Heart left ventricle (tissue), 16 donors: ENCODE results near the gene COL11A2. TPM values are rescaled to one million over a fixed set of nuclear protein-coding genes. Genes with fewer than 3 reads are reported as not detected.

Source experiments
- ATAC-seq, 4 donors: fragments of 200-7000 bp; cut with Tn5 transposase; one replicate each; pipeline ENCODE4 v1.9.1; 2020 to 2022; ENCODE audit warnings: moderate library complexity in 4 of 4, mild to moderate bottlenecking in 3 of 4, moderate number of reproducible peaks in 1 of 4
- DNase-seq, 5 donors: peaks; one replicate each; pipeline ENCODE4 v3.0.0-alpha.2; 2020
- H3K27ac ChIP-seq, 12 donors: fragments of 200-600 bp; sonication (generic) in 4 of 12; one replicate each; pipeline versions ENCODE4 v1.5.0 to v1.8.0; 2016 to 2022; ENCODE audit warnings: mild to moderate bottlenecking in 2 of 12
- H3K27me3 ChIP-seq, 9 donors: fragments of 200-600 bp; sonication (generic) in 2 of 9; one replicate each; pipeline versions ENCODE4 v1.5.1 to v1.8.0; 2016 to 2022; ENCODE audit warnings: mild to moderate bottlenecking in 3 of 9
- H3K36me3 ChIP-seq, 9 donors: fragments of 200-600 bp; sonication (generic) in 2 of 9; one replicate each; pipeline versions ENCODE4 v1.5.0 to v1.8.0; 2018 to 2022; ENCODE audit warnings: mild to moderate bottlenecking in 2 of 9
- H3K4me1 ChIP-seq, 12 donors: fragments of 200-600 bp; sonication (generic) in 4 of 12; one replicate each; pipeline versions ENCODE4 v1.5.0 to v1.8.0; 2016 to 2022; ENCODE audit warnings: mild to moderate bottlenecking in 3 of 12
- H3K4me3 ChIP-seq, 12 donors: fragments of 200-600 bp; sonication (generic) in 4 of 12; one replicate each; pipeline versions ENCODE4 v1.5.0 to v1.8.0; 2017 to 2022; ENCODE audit warnings: mild to moderate bottlenecking in 9 of 12, moderate library complexity in 4 of 12
- H3K9me3 ChIP-seq, 12 donors: fragments of 200-600 bp; sonication (generic) in 4 of 12; one replicate each; pipeline versions ENCODE4 v1.5.0 to v1.8.0; 2016 to 2022; ENCODE audit warnings: mild to moderate bottlenecking in 1 of 12
- CTCF ChIP-seq, 12 donors: fragments of 200-600 bp; sonication (generic) in 4 of 12; IDR thresholded peaks; one replicate each; pipeline versions ENCODE4 v1.5.0 to v1.8.0; 2018 to 2022; ENCODE audit warnings: antibody characterized with exemption in 12 of 12, mild to moderate bottlenecking in 5 of 12
- POLR2A ChIP-seq, 2 donors: fragments of 450-650 bp; IDR thresholded peaks; one replicate each; pipeline ENCODE4 v1.6.1; 2017; ENCODE audit warnings: antibody characterized with exemption in 2 of 2, mild to moderate bottlenecking in 2 of 2, moderate library complexity in 2 of 2
- WGBS, 4 donors: extraction: QIAGEN DNeasy Blood & Tissue Kit in 2 of 4; methylation state at CpG; one replicate each; pipeline versions ENCODE4 v1.1.5 to v1.1.7; 2013 to 2018; 5-methylcytosine and 5-hydroxymethylcytosine counted together
- intact Hi-C, 10 donors: fragments of 100-400 bp; cut with DNase I; formaldehyde crosslinking; loops; one replicate each; pipeline versions ENCODE4 v1.11.1 to v1.14.2; 2022
- polyA plus RNA-seq, 2 donors: library from polyadenylated mRNA; stranded (reverse); fragments of 200-250 nt; gene quantifications; one replicate each; pipeline ENCODE4 v1.2.3, GENCODE V29; 2013
- total RNA-seq, 9 donors: library from RNA; depleted of rRNA in 2 of 9; stranded (reverse); fragments of >200 nt in 2 of 9; fragmentation: NEBNext Ultra II Directional in 3 of 9; extraction: Animal tissue kit (Norgen Biotek cat#: 25700) in 3 of 9; gene quantifications; one replicate each; pipeline versions ENCODE4 v1.1.0 to v1.2.4, GENCODE V29; 2016 to 2023
- donor health status: ischemic (EF 13 %, LVEDD 7.1; RV severe dilation, severe dysfunction).
- donor health status: healthy with polysubstance abuse.
- donor health status: DM: no; HTN: yes; CAD: no.
- donor health status: DM: no; HTN: no; CAD: no.
- donor health status: ischemic (EF 25% LVEDD 6.9; RV normal size, moderate dysfunction).
- donor health status: ischemic (EF 25% LVEDD 5.7; RV mildly dilated, moderate dysfunction).
- donor health status: healthy.
- donor health status: DM: yes; HTN: yes; CAD: no.
- donor health status: ischemic (EF 35%, LVEDD 5.7; RV mildly dilated, moderate dysfunction).
- donor health status: nonischemic (EF 11% LVEDD 7.7; RV severe dilation, severe dysfunction).
- donor health status: DM: yes; HTN: yes; CAD: no.
- donor health status: PGD.
- donor health status: ischemic (EF 29% LVEDD 5.4; RV normal size, mild dysfunction).
- donor health status: nonischemic (EF 23%, LVEDD 6.1; RV moderate dilation, normal function).

Gene COL11A2
- total and polyA plus RNA-seq, 11 donors: 0.39 to 4.9 (median 0.93) TPM

GRCh38 chr6:33118525-33119123 lies 73.6 kb downstream of the COL11A2 start:
- TF ChIP-seq POLR2A (IDR thresholded peaks at IDR 0.05) (no peak), CTCF (IDR thresholded peaks at IDR 0.05) (peak; percentile 77 to 96 (median 88))
- 0 to 3% (median 1%) methylated on average over 3 of the region's 3 CpGs for WGBS, 4 donors
- Histone ChIP-seq H3K4me3 (no peak overlapping the region), H3K27ac (no peak overlapping the region), H3K9me3 (peaks cover 0 to 6% (median under 1%) of the 10 kb centered on the region in 12 donors), H3K36me3 (no peaks in the 10 kb centered on the region), H3K4me1 (peaks cover 0 to 24% (median 0%) of the 10 kb centered on the region in 12 donors), H3K27me3 (peaks cover 17 to 48% (median 25%) of the 10 kb centered on the region in 9 donors)
- intact Hi-C loops: loop anchor here in 9 of 10 donors (1.0 to 5.0 kb wide), 4 partner anchors 30 to 130 kb away; no protein-coding TSS in a partner anchor
- ATAC-seq (no peak), DNase-seq (no peak)

- H3K27me3 ChIP-seq: peaks cover 17 to 56% (median 25%) of the 10 kb centered on the region in 9 donors
- H3K4me1 ChIP-seq: peaks cover 0 to 29% (median 0%) of the 10 kb centered on the region in 12 donors
- no peak overlapping the region for H3K4me3 ChIP-seq
- intact Hi-C loops: loop anchor here (1.0 to 5.0 kb wide), 4 partner anchors 31 to 131 kb away; no protein-coding TSS in a partner anchor
- DNase-seq (no peak), ATAC-seq (no peak)
- TF ChIP-seq POLR2A (IDR thresholded peaks at IDR 0.05) (no peak), CTCF (IDR thresholded peaks at IDR 0.05) (no peak)
- H3K27ac ChIP-seq: no peak overlapping the region
- H3K36me3 ChIP-seq: no peaks in the 10 kb centered on the region
- H3K9me3 ChIP-seq: no peaks in the 10 kb centered on the region
- 12 to 17% (median 14%) methylated on average over 9 of the region's 9 CpGs for WGBS, 4 donors
Observed at GRCh38 chr6:33117811-33118277, 74.4 kb downstream of the COL11A2 start.

- intact Hi-C loops: loop anchor here in 5 of 10 donors (2.0 to 5.0 kb wide), 2 partner anchors 130 to 132 kb away; no protein-coding TSS in a partner anchor
- no peak for ATAC-seq
- WGBS, 4 donors: 3 to 9% (median 4%) methylated on average over 25 to 32 of the region's 32 CpGs
Observed at GRCh38 chr6:33116841-33117711, 75.2 kb downstream of the COL11A2 start.

GRCh38 chr6:33116417-33116816 lies 75.8 kb downstream of the COL11A2 start:
- Histone ChIP-seq H3K27ac (no peak overlapping the region), H3K4me1 (peaks cover 0 to 33% (median 0%) of the 10 kb centered on the region in 12 donors), H3K36me3 (no peaks in the 10 kb centered on the region), H3K27me3 (peaks cover 17 to 61% (median 25%) of the 10 kb centered on the region in 9 donors), H3K4me3 (no peak overlapping the region), H3K9me3 (no peaks in the 10 kb centered on the region)
- 0 to 11% (median 7%) methylated on average over 6 of the region's 6 CpGs for WGBS, 4 donors
- TF ChIP-seq CTCF (IDR thresholded peaks at IDR 0.05) (no peak), POLR2A (IDR thresholded peaks at IDR 0.05) (no peak)
- ATAC-seq (no peak), DNase-seq (no peak)
- intact Hi-C loops: loop anchor here in 5 of 10 donors (2.0 to 5.0 kb wide), 2 partner anchors 131 to 132 kb away; no protein-coding TSS in a partner anchor

More at GRCh38 chr6:33116841-33117711, 75.2 kb downstream of the COL11A2 start:
- Histone ChIP-seq H3K27me3 (peaks cover 17 to 61% (median 25%) of the 10 kb centered on the region in 9 donors), H3K36me3 (no peaks in the 10 kb centered on the region), H3K4me3 (no peak overlapping the region), H3K4me1 (peaks cover 0 to 33% (median 0%) of the 10 kb centered on the region in 12 donors), H3K27ac (no peak overlapping the region), H3K9me3 (no peaks in the 10 kb centered on the region)
- no peak for TF ChIP-seq POLR2A (IDR thresholded peaks at IDR 0.05)
- no peak for DNase-seq
